GDM1 (cell line): ENCODE results near the gene CBS.
"Not testable (repeated sequence)": the region's sequence is repeated elsewhere in the genome, so short reads cannot be mapped to it uniquely, and the experiment has no call there.

Experiments
- DNase-seq: peaks from one replicate; lab custom pipeline; 2025; lab: John Stamatoyannopoulos, UW

Gene CBS

DNA sequence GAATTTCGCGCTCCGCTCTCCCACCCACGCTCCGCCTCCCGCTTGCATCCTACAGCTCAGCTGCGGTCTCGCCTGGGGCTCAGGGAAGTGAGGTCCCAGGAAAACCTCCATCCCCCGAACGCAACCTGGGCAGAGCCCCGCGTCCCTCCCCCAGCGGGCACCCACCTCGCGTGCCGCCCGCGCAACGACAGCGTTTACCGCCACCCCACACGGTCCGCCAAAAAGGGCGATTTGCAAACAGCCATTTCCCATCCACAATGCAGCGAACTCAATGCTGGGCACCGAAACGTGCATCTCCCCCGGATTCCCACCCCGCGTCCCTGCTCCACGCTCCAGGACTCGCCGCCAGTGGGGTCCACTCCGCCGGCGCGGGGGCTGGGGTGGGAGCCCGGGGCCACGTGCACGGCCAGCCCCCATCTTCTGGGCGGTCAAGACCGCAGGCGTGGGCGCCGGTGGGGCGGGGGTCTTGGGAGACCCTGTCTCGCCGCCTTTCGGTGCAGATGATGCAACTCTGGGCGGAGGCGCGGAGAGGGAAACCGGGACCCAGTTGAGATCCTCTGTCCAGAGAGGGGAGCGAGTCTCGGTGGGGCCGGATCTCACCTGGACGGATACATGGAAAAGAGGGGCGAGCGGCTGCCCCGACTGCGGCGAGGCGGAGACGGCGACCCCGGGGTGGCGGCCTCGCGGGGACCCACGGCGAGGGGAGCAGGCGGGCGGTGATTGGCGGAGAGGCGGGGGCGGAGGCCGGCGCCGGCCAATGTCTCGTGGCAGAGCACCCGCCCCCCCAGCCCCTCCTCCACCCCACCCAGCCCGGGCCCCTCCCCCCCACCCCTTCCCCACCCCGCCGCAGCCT is at the start of gene CBS:
CBS (minus strand) TSS at position 666 of the 853 bp plus-strand sequence. CDS start 3,642 bp downstream, outside the sequence.
- DNase-seq: not testable (repeated sequence)

- DNase-seq: not testable (repeated sequence)
These were observed 40.3 kb upstream of the CBS start for GRCh38 chr21:43115956-43116355.

GRCh38 chr21:43114483-43114882 is 38.8 kb upstream of the CBS start:
- not testable (repeated sequence) for DNase-seq

DNA sequence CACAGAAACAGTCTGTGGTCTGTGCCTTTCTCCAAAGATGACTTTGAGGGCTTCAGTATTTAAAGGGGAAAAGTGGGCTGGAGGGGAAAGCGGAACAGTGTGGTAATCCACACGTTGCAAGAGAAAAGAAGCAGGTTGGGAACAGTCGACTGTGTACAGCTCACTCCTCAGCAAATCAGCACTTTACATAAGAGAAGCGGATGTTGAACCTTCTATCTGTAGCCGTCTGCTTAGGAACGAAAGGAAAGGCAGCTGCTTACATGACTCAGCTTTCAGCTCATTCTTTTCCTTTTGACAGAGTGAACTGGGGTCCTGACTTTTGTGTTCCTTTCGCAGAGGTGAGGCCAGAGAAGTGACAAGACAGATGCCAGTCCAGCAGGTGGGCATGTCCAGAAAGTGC is 33.4 kb upstream of the CBS start:
- DNase-seq: not testable (repeated sequence)

- DNase-seq: not testable (repeated sequence)
These were observed 32.5 kb upstream of the CBS start for GRCh38 chr21:43108177-43108576.

DNA sequence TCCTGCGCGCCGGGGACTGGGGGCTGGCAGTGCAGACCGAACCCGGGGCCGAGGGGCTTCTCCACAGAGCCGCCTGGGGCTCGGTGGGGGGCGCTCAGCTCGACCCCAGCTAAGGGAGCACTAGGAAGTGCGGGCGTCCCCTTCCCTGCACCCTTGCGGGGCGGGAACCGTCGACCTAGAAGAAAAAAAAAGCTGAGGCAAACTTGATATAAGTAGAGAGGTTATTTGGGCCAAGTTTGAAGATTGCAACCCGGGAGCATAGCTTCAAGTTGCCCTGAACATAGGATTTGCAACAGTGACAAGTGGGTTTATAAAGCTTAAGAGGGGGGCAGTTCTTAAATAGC is 32.1 kb upstream of the CBS start:
- DNase-seq: not testable (repeated sequence)

- not testable (repeated sequence) for DNase-seq
These were observed 31.5 kb upstream of the CBS start, which contains the start of gene U2AF1 for GRCh38 chr21:43106965-43107793. U2AF1 (minus strand) TSS chr21:43107570; CDS start chr21:43107494, 76 bp downstream.

GRCh38 chr21:43104642-43105041 is 29.0 kb upstream of the CBS start:
- not testable (repeated sequence) for DNase-seq

DNA sequence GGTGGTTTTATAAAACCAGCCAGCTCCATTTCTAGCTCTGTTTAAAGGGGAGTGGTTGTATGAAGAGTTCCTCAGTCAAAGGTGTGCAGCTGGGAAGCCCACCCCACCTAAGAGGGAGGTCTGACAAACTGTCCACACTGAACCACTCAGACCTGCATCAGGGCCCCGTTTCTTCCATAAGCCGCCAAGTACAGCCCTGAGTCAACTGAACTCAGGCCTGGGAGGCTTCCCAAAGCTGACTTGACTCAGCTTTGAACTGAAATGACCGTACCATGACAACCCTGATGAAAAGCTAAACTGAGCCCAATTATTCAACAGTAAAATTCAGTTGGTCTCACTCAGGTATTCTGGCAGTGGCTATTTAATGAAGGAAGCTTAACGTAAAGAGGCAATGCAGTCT is 26.6 kb upstream of the CBS start:
- not testable (repeated sequence) for DNase-seq

- not testable (repeated sequence) for DNase-seq
These were observed 26.0 kb upstream of the CBS start for GRCh38 chr21:43101676-43102075.

DNA sequence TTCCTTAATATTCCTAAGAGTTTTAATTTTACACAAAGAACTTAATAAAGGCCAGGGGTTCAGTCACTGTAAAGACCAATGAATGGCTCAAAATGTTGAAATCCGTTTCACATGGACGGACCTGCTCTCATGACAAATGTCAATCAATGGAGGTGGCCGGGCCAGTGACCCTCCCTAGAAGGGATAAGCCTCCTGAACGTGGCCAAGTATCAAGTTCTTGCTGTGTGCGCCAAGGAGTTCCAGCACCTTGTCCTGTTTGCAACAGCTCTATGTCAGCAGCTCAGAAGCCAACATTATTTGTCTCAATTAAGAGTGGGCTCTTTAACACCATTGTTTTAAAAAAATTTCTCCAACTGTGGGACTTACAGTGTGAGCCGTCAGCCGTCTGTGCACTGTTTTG is 25.4 kb upstream of the CBS start:
- DNase-seq: not testable (repeated sequence)

DNA sequence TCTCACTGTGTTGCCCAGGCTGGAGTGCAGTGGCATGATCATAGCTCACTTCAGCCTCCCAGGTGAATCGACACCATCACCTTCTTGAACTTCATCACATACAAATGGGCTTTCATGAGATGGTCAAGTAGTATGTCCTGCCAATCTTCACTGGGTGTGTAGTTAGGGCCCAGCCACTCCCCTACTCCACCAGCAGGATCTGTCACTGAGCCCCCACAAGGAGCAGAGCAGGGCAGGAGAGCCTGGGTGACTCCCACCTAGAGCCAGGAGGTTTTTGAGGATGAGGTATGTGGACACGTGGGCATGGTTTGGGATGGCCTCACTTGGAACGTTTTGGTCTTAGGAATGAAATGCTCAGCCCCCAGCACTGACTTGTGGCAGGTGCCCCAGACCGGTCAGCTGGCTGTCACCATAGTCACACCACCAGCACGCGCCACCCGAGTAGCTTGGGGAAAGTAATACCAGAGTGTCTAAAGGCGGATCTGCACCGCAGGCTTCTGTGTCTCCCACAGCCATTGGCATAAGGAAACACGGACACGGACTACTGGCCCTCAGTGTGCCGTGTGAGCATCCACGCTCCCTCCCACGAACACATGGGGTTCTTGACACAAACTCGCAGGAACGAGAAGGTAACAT is 16.5 kb upstream of the CBS start:
- not testable (repeated sequence) for DNase-seq

GRCh38 chr21:43090947-43091346 is 15.3 kb upstream of the CBS start:
- not testable (repeated sequence) for DNase-seq

GRCh38 chr21:43089463-43089862 is 13.8 kb upstream of the CBS start:
- DNase-seq: not testable (repeated sequence)

- not testable (repeated sequence) for DNase-seq
These were observed 7.1 kb upstream of the CBS start for GRCh38 chr21:43082587-43083300.

GRCh38 chr21:43076643-43077042 is 1.0 kb upstream of the CBS start:
- DNase-seq: not testable (repeated sequence)

- not testable (repeated sequence) for DNase-seq
These were observed 495 bp upstream of the CBS start for GRCh38 chr21:43076023-43076637.

DNA sequence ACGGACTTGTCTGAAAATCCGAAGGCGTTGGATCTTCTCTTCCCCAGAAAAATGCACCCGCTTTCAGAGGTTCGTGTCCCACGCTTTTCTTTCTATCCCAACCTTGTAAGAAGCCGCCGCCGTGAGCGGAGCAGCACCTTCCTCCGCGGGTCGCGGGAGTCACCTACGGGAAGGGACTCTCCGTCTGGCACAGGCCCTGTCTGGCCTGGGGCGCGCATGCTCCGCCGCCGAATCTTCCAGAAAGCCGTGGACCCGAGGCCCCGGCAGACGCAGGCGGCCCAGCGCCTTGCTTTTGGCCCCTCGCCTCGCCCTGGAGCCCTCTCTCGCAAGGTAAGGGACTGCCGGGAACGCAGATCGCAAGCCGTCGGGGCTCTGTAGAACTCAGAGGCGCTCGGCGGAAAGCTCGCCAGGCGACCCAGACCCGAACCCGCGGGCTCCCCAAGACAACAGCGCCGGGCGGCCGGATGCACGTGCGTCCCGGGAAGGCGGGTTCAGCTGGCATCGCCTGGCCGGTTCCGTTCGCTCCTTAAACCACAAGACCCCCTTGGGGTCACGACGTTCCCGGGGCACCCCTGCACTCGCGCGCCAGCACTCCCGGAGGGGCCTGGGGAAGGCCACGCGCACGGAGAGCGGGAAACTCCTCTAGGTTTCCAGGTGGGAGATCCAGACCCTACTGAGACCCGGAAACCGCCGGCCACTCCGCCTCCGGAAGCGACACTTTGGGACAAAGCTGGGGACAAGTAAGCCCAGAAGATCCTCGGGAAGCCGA is 1.1 kb downstream of the CBS start:
- DNase-seq: not testable (repeated sequence)

DNA sequence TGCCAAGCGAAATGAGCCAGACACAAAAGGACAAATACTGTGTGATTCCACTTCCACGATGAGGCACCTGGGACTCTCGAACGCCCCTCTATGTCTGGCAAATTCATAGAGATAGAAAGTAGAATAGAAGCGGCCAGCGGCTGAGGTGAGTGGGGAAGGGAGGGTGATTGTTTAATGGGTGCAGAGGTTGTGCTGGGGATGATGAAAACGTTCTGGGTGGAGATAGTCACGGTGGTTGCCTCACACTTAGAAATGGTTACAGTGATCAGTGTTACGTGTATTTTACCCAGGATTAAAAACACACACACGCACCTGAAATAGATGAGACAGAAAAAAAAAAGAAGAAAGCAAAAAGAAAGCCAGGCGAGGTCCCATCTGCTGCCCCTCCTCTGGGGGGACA is 2.9 kb downstream of the CBS start:
- DNase-seq: not testable (repeated sequence)

GRCh38 chr21:43069682-43070081 is 6.0 kb downstream of the CBS start:
- not testable (repeated sequence) for DNase-seq
